GM19455 (cell line): Measurements from ENCODE around the gene PSMC3.

ENCODE experiments used
- ATAC-seq: cut with Tn5 transposase; IDR thresholded peaks from one replicate; pipeline ENCODE4 v1.9.1; 2021; ENCODE audit not compliant: unreplicated experiment

The PSMC3 gene

GRCh38 chr11:47395223-47396048 lies 30.8 kb downstream of the PSMC3 start:
- no peak for ATAC-seq

GRCh38 chr11:47394322-47395222 lies 31.7 kb downstream of the PSMC3 start:
- no peak for ATAC-seq

- no peak for ATAC-seq
These were observed 32.3 kb downstream of the PSMC3 start for GRCh38 chr11:47394050-47394321.

GRCh38 chr11:47393163-47394049 lies 32.8 kb downstream of the PSMC3 start:
- no peak for ATAC-seq

GRCh38 chr11:47392546-47393162 lies 33.6 kb downstream of the PSMC3 start:
- ATAC-seq: no peak

GRCh38 chr11:47391711-47392432 lies 34.4 kb downstream of the PSMC3 start:
- no peak for ATAC-seq

- ATAC-seq: no peak
These were observed 35.1 kb downstream of the PSMC3 start for GRCh38 chr11:47391077-47391583.

- ATAC-seq: no peak
These were observed 35.8 kb downstream of the PSMC3 start for GRCh38 chr11:47390422-47390760.

- no peak for ATAC-seq
These were observed 36.4 kb downstream of the PSMC3 start for GRCh38 chr11:47389577-47390421.

- ATAC-seq: no peak
These were observed 37.3 kb downstream of the PSMC3 start for GRCh38 chr11:47388697-47389576.

GRCh38 chr11:47387944-47388696 lies 38.1 kb downstream of the PSMC3 start:
- ATAC-seq: no peak

- no peak for ATAC-seq
These were observed 41.7 kb downstream of the PSMC3 start for GRCh38 chr11:47384498-47384897.

GRCh38 chr11:47383071-47383470 lies 43.2 kb downstream of the PSMC3 start:
- ATAC-seq: no peak

GRCh38 chr11:47380078-47380477 lies 46.2 kb downstream of the PSMC3 start:
- no peak for ATAC-seq

- no peak for ATAC-seq
These were observed 46.9 kb downstream of the PSMC3 start for GRCh38 chr11:47379317-47379716.

- peak; percentile 5 for ATAC-seq
These were observed 47.4 kb downstream of the PSMC3 start for GRCh38 chr11:47378836-47379170.

GRCh38 chr11:47378010-47378835 lies 48.0 kb downstream of the PSMC3 start, which contains the start of gene SPI1:
Gene SPI1, minus strand, starts transcription at chr11:47378547. Its CDS starts 194 bp downstream, at chr11:47378353.
- peak; percentile 76 for ATAC-seq
